Erythroblast (primary cell): ENCODE results near the gene RASGRP2.

Experiments
- GATA1 ChIP-seq: IDR thresholded peaks from 2 replicates; pipeline ENCODE4 v1.6.1; 2011; ENCODE audit warnings: low read depth, mild to moderate bottlenecking, control low read depth, low read length, moderate library complexity
- POLR2A ChIP-seq: IDR thresholded peaks from 2 replicates; pipeline ENCODE4 v1.6.1; 2011; ENCODE audit warnings: mild to moderate bottlenecking, low read length

DNA sequence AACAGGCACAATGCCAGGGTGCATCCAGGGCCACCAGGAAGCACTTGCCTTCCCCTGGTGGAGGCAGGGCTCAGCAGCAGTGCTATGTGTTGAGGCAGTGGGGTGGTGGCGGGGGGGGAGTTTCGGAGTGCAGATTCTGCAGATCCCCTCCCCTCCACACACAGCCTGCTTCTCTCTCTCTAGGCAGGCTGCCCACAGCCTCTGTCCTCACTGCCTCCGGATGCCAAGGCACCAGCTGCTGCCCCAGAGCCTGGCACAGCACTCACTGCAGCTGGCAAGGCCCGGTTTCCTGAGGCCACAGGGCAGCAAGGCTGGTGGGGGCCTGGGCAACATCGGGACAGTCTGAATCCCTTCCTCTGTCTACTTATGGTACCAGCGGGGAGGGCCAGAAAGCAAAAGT is 56.7 kb downstream of the RASGRP2 start:
- no peak for TF ChIP-seq POLR2A
- no peak for TF ChIP-seq GATA1
